Neural progenitor cell (in vitro differentiated cells): ENCODE results near the gene SCAANT1.
A peak's percentile ranks its signal among the peaks of the same experiment; 100 is the strongest.

Experiments
- CTCF ChIP-seq: fragments of 200-600 bp; sonication (generic); IDR thresholded peaks from 2 replicates; pipeline ENCODE4 v1.5.1; 2017; ENCODE audit warnings: antibody characterized with exemption, mild to moderate bottlenecking
- EZH2 ChIP-seq: fragments of 200-600 bp; sonication (generic); IDR thresholded peaks from 2 replicates; pipeline ENCODE4 v1.6.1; 2017; ENCODE audit warnings: antibody characterized with exemption, mild to moderate bottlenecking, moderate library complexity
- EZH2phosphoT487 ChIP-seq: fragments of 200-600 bp; sonication (generic); IDR thresholded peaks from 2 replicates; pipeline ENCODE4 v1.6.1; 2017; ENCODE audit warnings: antibody characterized with exemption

GRCh38 chr3:63961891-63962290, 49.7 kb upstream of the SCAANT1 start:
- peak; percentile 60 for TF ChIP-seq CTCF
- TF ChIP-seq EZH2 = no peak
- no peak for TF ChIP-seq EZH2phosphoT487
